VCaP (cell line): Measurements from ENCODE around the gene CFAP97D2.
"Not testable (repeated sequence)": the region's sequence is repeated elsewhere in the genome, so short reads cannot be mapped to it uniquely, and the experiment has no call there.

Experiments used
- H3K27ac ChIP-seq: fragments of 450-650 bp; 2 replicates; pipeline ENCODE4 v1.5.1; 2017
- CTCF ChIP-seq: fragments of 450-650 bp; conservative IDR thresholded peaks from 2 replicates; pipeline ENCODE4 v1.5.1; 2017; ENCODE audit warnings: mild to moderate bottlenecking, moderate library complexity

The CFAP97D2 gene

DNA sequence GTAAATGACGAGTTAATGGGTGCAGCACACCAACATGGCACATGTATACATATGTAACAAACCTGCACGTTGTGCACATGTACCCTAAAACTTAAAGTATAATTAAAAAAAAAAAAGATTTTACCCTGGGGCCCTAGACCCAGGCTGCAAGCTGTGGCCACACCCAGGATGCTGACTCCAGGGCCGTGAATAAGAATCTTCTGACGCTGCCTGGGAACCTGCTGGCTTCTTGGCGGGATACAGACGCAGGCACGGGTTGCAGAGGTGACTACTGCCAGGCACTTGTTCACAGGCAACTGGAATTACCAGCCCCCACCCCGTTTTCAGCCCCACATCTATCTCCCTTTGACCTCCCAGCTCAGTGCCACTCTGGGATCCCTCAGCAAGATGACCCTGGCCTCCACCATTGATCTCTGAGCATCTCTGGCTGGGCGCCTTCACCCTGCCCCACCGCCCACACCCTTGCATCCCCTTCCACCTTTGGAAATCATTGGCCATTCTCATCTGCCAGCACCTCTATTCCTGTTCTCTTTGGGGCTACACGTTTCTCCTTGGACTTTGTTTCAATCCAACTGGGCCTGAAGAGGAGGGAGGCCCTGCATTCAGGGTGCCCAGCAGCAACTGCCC is 21.1 kb upstream of the CFAP97D2 start:
- no peak overlapping the region for H3K27ac ChIP-seq
- TF ChIP-seq CTCF: no peak

DNA sequence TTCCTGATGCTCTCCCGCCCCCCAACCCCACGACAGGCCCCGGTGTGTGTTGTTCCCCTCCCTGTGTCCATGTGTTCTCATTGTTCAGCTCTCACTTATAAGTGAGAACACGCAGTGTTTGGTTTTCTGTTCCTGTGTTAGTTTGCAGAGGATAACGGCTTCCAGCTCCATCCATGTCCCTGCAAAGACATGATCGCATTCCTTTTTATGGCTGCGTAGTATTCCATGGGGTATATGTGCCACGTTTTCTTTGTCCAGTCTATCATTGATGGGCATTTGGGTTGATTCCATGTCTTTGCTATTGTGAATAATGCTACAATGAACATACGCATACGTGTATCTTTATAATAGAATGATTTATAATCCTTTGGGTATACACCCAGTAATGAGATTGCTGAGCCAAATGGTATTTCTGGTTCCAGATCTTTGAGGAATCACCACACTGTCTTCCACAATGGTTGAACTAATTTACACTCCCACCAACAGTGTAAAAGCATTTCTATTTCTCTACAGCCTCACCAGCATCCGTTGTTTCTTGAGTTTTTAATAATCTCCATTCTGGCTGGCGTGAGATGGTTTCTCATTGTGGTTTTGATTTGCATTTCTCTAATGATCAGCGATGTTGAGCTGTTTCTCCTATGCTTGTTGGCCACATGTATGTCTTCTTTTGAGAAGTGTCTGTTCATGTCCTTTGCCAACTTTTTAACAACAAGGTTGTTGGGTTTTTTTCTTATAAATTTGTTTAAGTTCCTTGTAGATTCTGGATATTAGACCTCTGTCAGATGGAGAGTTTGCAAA is 20.0 kb upstream of the CFAP97D2 start:
- H3K27ac ChIP-seq: not testable (repeated sequence)

GRCh38 chr13:114161028-114161556 is 18.0 kb upstream of the CFAP97D2 start:
- TF ChIP-seq CTCF: no peak
- no peak overlapping the region for H3K27ac ChIP-seq

- no peak overlapping the region for H3K27ac ChIP-seq
- TF ChIP-seq CTCF: no peak
Observed at GRCh38 chr13:114161644-114162532, 17.2 kb upstream of the CFAP97D2 start.

DNA sequence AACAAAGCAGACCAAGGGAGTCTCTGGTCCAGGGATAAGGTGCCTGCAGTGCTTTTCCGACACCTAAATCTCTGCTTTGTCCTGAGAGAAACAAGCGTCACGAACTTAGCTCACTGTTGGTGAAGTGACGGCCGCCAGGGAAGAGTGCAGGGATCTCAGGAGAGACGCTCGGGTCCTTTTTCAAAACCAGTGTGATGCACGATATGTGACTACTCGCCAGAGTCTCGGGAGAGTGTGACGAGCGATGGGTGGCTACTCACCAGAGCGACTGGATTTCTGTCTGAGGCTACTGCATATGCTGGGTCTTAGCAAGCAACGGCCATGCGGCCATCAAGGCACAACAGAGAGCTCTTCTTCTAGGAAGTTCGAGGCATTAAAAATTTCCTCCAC is 16.5 kb upstream of the CFAP97D2 start:
- TF ChIP-seq CTCF: no peak

DNA sequence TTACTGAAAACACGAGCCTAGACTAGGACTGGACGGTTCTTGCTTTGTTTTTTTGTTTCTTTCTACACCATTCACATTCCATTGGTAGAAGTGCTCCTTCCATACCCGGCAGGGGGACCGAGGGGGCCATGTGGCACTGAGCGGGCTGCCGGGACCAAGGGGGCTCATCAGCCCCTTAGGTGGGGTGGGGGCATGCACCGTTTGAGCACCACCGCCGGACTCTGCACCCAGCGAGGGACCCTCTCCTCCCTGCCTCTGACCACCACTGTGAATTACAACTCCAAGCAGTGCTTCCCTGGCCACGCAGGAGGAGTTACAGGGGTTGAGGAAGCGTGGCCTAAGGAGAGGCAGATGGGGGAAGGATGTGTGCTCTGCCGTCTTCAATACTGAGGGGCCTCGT is 15.0 kb upstream of the CFAP97D2 start:
- H3K27ac ChIP-seq: no peak overlapping the region
- no peak for TF ChIP-seq CTCF

More for the DNA sequence above, 16.5 kb upstream of the CFAP97D2 start:
- H3K27ac ChIP-seq: no peak overlapping the region

DNA sequence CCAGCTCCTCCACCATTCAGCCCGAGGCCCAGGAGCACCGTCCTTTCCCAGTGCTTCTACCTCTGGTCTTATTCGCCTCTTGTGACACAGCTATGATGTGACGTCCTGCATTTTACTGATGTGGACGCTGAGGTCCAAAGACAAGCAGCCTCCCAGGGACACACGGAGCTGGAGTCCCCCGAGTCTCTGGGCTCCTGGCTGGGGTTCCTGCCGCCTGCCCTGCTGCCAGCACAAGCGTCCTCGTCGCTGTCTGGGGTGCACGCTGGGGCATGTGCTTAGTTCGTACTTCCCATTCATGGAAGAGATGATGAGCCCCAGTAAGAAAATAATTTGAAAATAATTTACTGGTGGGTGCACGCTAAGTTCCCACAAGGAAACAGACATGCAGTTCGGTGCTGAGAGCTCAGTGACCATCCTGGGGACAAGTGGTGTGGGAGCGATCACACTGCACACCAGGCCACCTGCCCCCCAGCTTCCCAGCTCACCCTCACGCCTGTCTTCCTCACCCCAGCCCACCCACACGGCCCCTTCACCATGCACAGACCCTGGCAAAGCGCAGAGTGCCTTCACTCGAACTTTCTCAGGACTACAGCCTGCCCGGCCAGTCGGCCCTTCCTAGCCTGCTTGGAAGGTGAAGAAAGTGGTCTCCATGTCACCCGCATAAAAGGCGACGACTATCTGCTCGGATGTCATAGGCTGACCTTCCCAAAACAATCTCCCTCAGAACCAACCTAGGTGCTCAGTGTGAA is 14.2 kb upstream of the CFAP97D2 start:
- TF ChIP-seq CTCF: no peak
- H3K27ac ChIP-seq: no peak overlapping the region
